Measurements from ENCODE around the gene PTPMT1. TPM values are rescaled to one million over a fixed set of nuclear protein-coding genes. Genes with fewer than 3 reads are reported as not detected.

Gene PTPMT1
- total RNA-seq, 1 experiment from 2014 or later: 108 TPM

GRCh38 chr11:47516984-47517853, 48.2 kb upstream of the PTPMT1 start:
- H3K27ac Mint-ChIP-seq (ENCODE audit: unreplicated experiment): no peak overlapping the region

GRCh38 chr11:47518212-47518964, 47.0 kb upstream of the PTPMT1 start:
- intact Hi-C loops (cut with micrococcal nuclease; ENCODE audit: unreplicated experiment): no loop called here
- no peaks in the 10 kb centered on the region for H3K27me3 Mint-ChIP-seq (ENCODE audit: insufficient read depth, unreplicated experiment)
- POLR2A ChIA-PET: no interaction called here
- CTCF ChIA-PET: no interaction called here
- BruUV-seq (replicated peaks): no TSS peak
- peaks cover 26% of the 10 kb centered on the region for H3K36me3 Mint-ChIP-seq (ENCODE audit: insufficient read depth, unreplicated experiment)
- H3K4me1 Mint-ChIP-seq (ENCODE audit: low read depth, unreplicated experiment): peaks cover 32% of the 10 kb centered on the region
- H3K9me3 Mint-ChIP-seq (ENCODE audit: unreplicated experiment): no peaks in the 10 kb centered on the region
- H3K27ac Mint-ChIP-seq (ENCODE audit: unreplicated experiment): no peak overlapping the region
- H3K4me3 Mint-ChIP-seq (ENCODE audit: unreplicated experiment): no peak overlapping the region
- Histone ChIP-seq H3K4me3 (ENCODE audit: low read depth, low read length) (no peak overlapping the region), H3K9me3 (no peaks in the 10 kb centered on the region), H3K27me3 (replicated peaks; ENCODE audit: control insufficient read depth, insufficient read depth, low read length) (no peaks in the 10 kb centered on the region), H3K4me1 (peaks cover 22% of the 10 kb centered on the region), H3K36me3 (ENCODE audit: control insufficient read depth, insufficient read depth, low read length) (peaks cover 2% of the 10 kb centered on the region; the same call in 1 of the 2 replicates)
- no peak for TF ChIP-seq CTCF (IDR thresholded peaks at IDR 0.05; ENCODE audit: insufficient read depth in 1 of 2, low read depth in 1 of 2, low read length in 1 of 2, severe bottlenecking in 1 of 2, unreplicated experiment in 1 of 2)
- DNase-seq: no peak

More at GRCh38 chr11:47516984-47517853, 48.2 kb upstream of the PTPMT1 start:
- no peaks in the 10 kb centered on the region for H3K9me3 Mint-ChIP-seq (ENCODE audit: unreplicated experiment)
- no TSS peak for BruUV-seq (replicated peaks)
- no peak overlapping the region for H3K4me3 Mint-ChIP-seq (ENCODE audit: unreplicated experiment)
- peaks cover 22% of the 10 kb centered on the region for H3K4me1 ChIP-seq
- POLR2A ChIA-PET: no interaction called here
- no peaks in the 10 kb centered on the region for H3K9me3 ChIP-seq
- no peak for TF ChIP-seq CTCF (IDR thresholded peaks at IDR 0.05; ENCODE audit: insufficient read depth in 1 of 2, low read depth in 1 of 2, low read length in 1 of 2, severe bottlenecking in 1 of 2, unreplicated experiment in 1 of 2)
- H3K36me3 Mint-ChIP-seq (ENCODE audit: insufficient read depth, unreplicated experiment): peaks cover 30% of the 10 kb centered on the region
- CTCF ChIA-PET: no interaction called here
- DNase-seq: no peak
- H3K27me3 Mint-ChIP-seq (ENCODE audit: insufficient read depth, unreplicated experiment): no peaks in the 10 kb centered on the region
- peaks cover 27% of the 10 kb centered on the region for H3K4me1 Mint-ChIP-seq (ENCODE audit: low read depth, unreplicated experiment)
- H3K27me3 ChIP-seq (replicated peaks; ENCODE audit: control insufficient read depth, insufficient read depth, low read length): no peaks in the 10 kb centered on the region
- intact Hi-C loops (cut with micrococcal nuclease; ENCODE audit: unreplicated experiment): no loop called here
- H3K36me3 ChIP-seq (ENCODE audit: control insufficient read depth, insufficient read depth, low read length): peaks cover 2% of the 10 kb centered on the region; the same call in 1 of the 2 replicates
- no peak overlapping the region for H3K4me3 ChIP-seq (ENCODE audit: low read depth, low read length)

DNA sequence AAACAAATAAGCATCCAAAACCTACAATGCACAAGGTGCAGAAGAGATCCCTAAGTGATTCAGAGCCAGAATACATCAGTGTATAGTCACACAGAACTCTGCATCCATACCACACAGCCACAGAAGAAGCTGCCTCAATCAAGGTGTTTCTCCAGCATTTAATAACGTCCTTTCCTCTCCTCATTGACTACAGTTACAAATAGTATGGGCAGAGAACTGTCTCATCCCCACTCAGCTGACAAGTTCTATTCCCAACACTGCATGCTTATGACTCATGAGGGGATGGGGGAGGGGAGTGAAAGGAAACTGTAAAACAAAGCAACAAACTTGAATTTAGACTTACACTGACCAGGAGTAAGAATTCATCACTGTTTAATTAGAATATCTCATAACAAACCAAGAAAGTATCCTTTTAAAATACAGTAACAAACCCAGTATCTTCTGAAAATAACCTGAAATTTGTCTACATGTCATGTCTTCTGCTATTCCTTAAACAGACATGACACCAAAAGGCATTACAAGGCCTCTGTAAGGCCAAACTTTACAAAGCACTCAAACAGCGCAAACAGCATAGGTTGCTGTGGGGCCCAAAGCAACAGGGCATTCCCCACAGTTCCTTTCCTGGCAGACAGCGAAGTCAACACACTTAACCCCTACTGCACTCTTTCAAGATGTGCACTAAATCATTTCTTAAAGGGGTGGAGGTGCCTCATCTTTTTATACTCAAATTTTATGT, 41.7 kb upstream of the PTPMT1 start:
- no peaks in the 10 kb centered on the region for H3K27me3 Mint-ChIP-seq (ENCODE audit: insufficient read depth, unreplicated experiment)
- ChIA-PET POLR2A (no interaction called here), CTCF (no interaction called here)
- H3K4me1 ChIP-seq: peaks cover 18% of the 10 kb centered on the region
- H3K27ac Mint-ChIP-seq (ENCODE audit: unreplicated experiment): peak overlapping the region; percentile 30
- peaks cover 27% of the 10 kb centered on the region for H3K36me3 Mint-ChIP-seq (ENCODE audit: insufficient read depth, unreplicated experiment)
- no peak overlapping the region for H3K4me3 Mint-ChIP-seq (ENCODE audit: unreplicated experiment)
- no peaks in the 10 kb centered on the region for H3K36me3 ChIP-seq (ENCODE audit: control insufficient read depth, insufficient read depth, low read length)
- no peak for TF ChIP-seq CTCF (IDR thresholded peaks at IDR 0.05; ENCODE audit: insufficient read depth in 1 of 2, low read depth in 1 of 2, low read length in 1 of 2, severe bottlenecking in 1 of 2, unreplicated experiment in 1 of 2)
- DNase-seq: peak in 1 of 2 experiments; percentile 19
- BruUV-seq (replicated peaks): no TSS peak
- no peaks in the 10 kb centered on the region for H3K9me3 ChIP-seq
- no peaks in the 10 kb centered on the region for H3K9me3 Mint-ChIP-seq (ENCODE audit: unreplicated experiment)
- no peak overlapping the region for H3K4me3 ChIP-seq (ENCODE audit: low read depth, low read length)
- intact Hi-C loops (cut with micrococcal nuclease; ENCODE audit: unreplicated experiment): no loop called here
- H3K4me1 Mint-ChIP-seq (ENCODE audit: low read depth, unreplicated experiment): peaks cover 27% of the 10 kb centered on the region
- no peaks in the 10 kb centered on the region for H3K27me3 ChIP-seq (replicated peaks; ENCODE audit: control insufficient read depth, insufficient read depth, low read length)

Data from Caco-2 (cell line).